GM12878 (cell line): ENCODE data around the gene PYM1. TPM values are rescaled to one million over a fixed set of nuclear protein-coding genes. Genes with fewer than 3 reads are reported as not detected.

Experiments used
- BCLAF1 ChIP-seq: fragments of 450-650 bp; IDR thresholded peaks from 2 replicates; pipeline ENCODE4 v1.6.1; 2017; ENCODE audit warnings: antibody characterized with exemption, mild to moderate bottlenecking, moderate library complexity
- E2F8 ChIP-seq: fragments of 450-650 bp; IDR thresholded peaks from 2 replicates; pipeline ENCODE4 v1.6.1; 2018; ENCODE audit warnings: mild to moderate bottlenecking, low read depth, moderate library complexity; ENCODE audit not compliant: partially characterized antibody
- ESRRA ChIP-seq: IDR thresholded peaks from 2 replicates; pipeline ENCODE4 v1.6.1; 2012; ENCODE audit warnings: mild to moderate bottlenecking, low read length, improper control_type of control experiment
- HDAC2 ChIP-seq: fragments of 200-600 bp; sonication (generic); IDR thresholded peaks from 2 replicates; pipeline ENCODE4 v1.6.1; 2017
- HDAC6 ChIP-seq: fragments of 200-600 bp; sonication (generic); IDR thresholded peaks from one replicate; pipeline ENCODE4 v1.8.0; 2017; ENCODE audit warnings: antibody characterized with exemption; ENCODE audit not compliant: unreplicated experiment
- HSF1 ChIP-seq: fragments of 150-350 bp; IDR thresholded peaks from 2 replicates; pipeline ENCODE4 v1.6.1; 2014; ENCODE audit warnings: mild to moderate bottlenecking, low read depth, low read length
- NR2C1 ChIP-seq: fragments of 450-650 bp; IDR thresholded peaks from 2 replicates; pipeline ENCODE4 v1.6.1; 2017; ENCODE audit warnings: antibody characterized with exemption, mild to moderate bottlenecking, moderate library complexity
- PBX3 ChIP-seq: IDR thresholded peaks from 2 replicates; pipeline ENCODE4 v1.6.1; 2011; ENCODE audit warnings: mild to moderate bottlenecking, low read depth, low read length, moderate library complexity; ENCODE audit not compliant: insufficient replicate concordance
- RAD51 ChIP-seq: fragments of 450-650 bp; IDR thresholded peaks from 2 replicates; pipeline ENCODE4 v1.6.1; 2016; ENCODE audit warnings: moderate library complexity, mild to moderate bottlenecking, inconsistent platforms
- RFX5 ChIP-seq: IDR thresholded peaks from 2 replicates; pipeline ENCODE4 v1.6.1; 2011; ENCODE audit warnings: low read depth, low read length, improper control_type of control experiment
- RUNX3 ChIP-seq: IDR thresholded peaks from 2 replicates; pipeline ENCODE4 v1.6.1; 2012; ENCODE audit warnings: low read length, inconsistent platforms
- SIX5 ChIP-seq: IDR thresholded peaks from 2 replicates; pipeline ENCODE4 v1.6.1; 2011; ENCODE audit warnings: mild to moderate bottlenecking, low read depth, low read length, moderate library complexity; ENCODE audit not compliant: severe bottlenecking
- SMAD1 ChIP-seq: fragments of 450-650 bp; IDR thresholded peaks from 2 replicates; pipeline ENCODE4 v1.6.1; 2018; ENCODE audit warnings: mild to moderate bottlenecking, low read depth; ENCODE audit not compliant: partially characterized antibody
- TAF1 ChIP-seq: IDR thresholded peaks from 2 replicates; pipeline ENCODE4 v1.6.1; 2011; ENCODE audit warnings: mild to moderate bottlenecking, low read depth, low read length, borderline replicate concordance
- WRNIP1 ChIP-seq: IDR thresholded peaks from 2 replicates; pipeline ENCODE4 v1.6.1; 2011; ENCODE audit warnings: low read depth, low read length, improper control_type of control experiment, borderline replicate concordance
- ZBTB11 ChIP-seq: fragments of 450-650 bp; formaldehyde crosslinking; IDR thresholded peaks from 2 replicates; pipeline ENCODE4 v1.5.0; 2022; ENCODE audit warnings: mild to moderate bottlenecking, missing genetic modification characterization
- polyA plus RNA-seq, 11 experiments: library from polyadenylated mRNA; depleted of rRNA in 4 of 11; unstranded in 6 of 11; stranded (reverse) in 5 of 11; fragments of >200 nt; fragmentation: Nextera tagmentation in 4 of 11; fragmentation: Illumina TruSeq in 1 of 11; extraction: Ambion mirVana in 4 of 11; extraction: Trizol in 1 of 11; gene quantifications; 1 replicate in 1 of 11; 2 replicates in 10 of 11; pipeline versions ENCODE4 v1.2.1 to v1.2.3, GENCODE V29; 2011 to 2016; ENCODE audit warnings: inconsistent platforms in 2 of 11, missing spikeins in 2 of 11, low read depth in 1 of 11
- total RNA-seq, 4 experiments: library from RNA; depleted of rRNA in 3 of 4; stranded (reverse); fragments of >200 nt in 3 of 4; fragmentation: Illumina TruSeq in 1 of 4; extraction: Trizol in 1 of 4; gene quantifications; 2 replicates each; pipeline versions ENCODE4 v1.2.1 to v1.2.3, GENCODE V29; 2013 to 2021

PYM1 gene
- total and polyA plus RNA-seq, 10 of the 15 experiments (the other 5 are each of a cell fraction or from before 2014, with no cell fraction given), result 33.9 to 93.4 (median 55.8) TPM

- TF ChIP-seq E2F8 (peak; percentile 50), RAD51 (no peak), PBX3 (no peak), HDAC2 (no peak), ESRRA (no peak), BCLAF1 (no peak), WRNIP1 (no peak), NR2C1 (no peak), TAF1 (no peak), HSF1 (no peak), RFX5 (no peak), HDAC6 (no peak), ZBTB11 (CRISPR knock-in tag) (no peak), RUNX3 (peak; percentile 72), SMAD1 (peak; percentile 61), SIX5 (no peak)
Observed at GRCh38 chr12:55972911-55973598, 45.4 kb upstream of the PYM1 start (continued).
